Measurements from ENCODE around the gene GID8. TPM values are rescaled to one million over a fixed set of nuclear protein-coding genes. Genes with fewer than 3 reads are reported as not detected.
A peak's percentile ranks its signal among the peaks of the same experiment; 100 is the strongest.

GID8 gene
- total RNA-seq, 1 donor from 2014 or later, result 9.2 TPM

DNA sequence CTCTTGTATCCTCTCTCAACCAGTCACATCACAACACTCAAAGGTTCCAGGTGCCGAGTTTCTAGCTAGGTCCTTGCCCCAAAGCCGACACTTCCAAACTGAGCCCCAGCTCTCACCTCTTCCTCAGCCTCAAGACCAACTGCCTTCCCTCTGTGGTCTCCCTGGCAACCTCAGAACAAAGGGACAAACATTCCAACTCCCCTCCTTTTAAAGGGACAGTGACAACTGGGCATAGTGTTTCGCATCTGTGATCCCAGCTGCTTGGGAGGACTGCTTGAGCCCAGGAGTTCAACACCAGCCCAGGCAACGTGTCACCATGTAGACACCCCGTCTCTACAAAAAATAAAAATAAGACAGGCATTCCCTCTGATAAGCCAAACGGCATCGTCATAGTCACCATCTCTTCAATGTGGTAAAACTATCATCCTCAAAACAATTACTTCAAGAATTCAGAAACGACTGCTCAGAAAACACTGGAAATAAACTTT is 22.9 kb upstream of the GID8 start:
- intact Hi-C loops (cut with DNase I), result no loop called here
- peaks cover 24 to 37% of the 10 kb centered on the region in 2 donors for H3K36me3 ChIP-seq
- TF ChIP-seq, protein P1, sequence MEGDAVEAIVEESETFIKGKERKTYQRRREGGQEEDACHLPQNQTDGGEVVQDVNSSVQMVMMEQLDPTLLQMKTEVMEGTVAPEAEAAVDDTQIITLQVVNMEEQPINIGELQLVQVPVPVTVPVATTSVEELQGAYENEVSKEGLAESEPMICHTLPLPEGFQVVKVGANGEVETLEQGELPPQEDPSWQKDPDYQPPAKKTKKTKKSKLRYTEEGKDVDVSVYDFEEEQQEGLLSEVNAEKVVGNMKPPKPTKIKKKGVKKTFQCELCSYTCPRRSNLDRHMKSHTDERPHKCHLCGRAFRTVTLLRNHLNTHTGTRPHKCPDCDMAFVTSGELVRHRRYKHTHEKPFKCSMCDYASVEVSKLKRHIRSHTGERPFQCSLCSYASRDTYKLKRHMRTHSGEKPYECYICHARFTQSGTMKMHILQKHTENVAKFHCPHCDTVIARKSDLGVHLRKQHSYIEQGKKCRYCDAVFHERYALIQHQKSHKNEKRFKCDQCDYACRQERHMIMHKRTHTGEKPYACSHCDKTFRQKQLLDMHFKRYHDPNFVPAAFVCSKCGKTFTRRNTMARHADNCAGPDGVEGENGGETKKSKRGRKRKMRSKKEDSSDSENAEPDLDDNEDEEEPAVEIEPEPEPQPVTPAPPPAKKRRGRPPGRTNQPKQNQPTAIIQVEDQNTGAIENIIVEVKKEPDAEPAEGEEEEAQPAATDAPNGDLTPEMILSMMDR (IDR thresholded peaks at IDR 0.05), result no peak
- DNase-seq (ENCODE audit: low spot score in 2 of 2), result no peak
- H3K4me1 ChIP-seq, result peaks cover 0 to 53% of the 10 kb centered on the region in 2 donors
- no peak overlapping the region for H3K4me3 ChIP-seq
- no peaks in the 10 kb centered on the region for H3K27me3 ChIP-seq
- H3K9me3 ChIP-seq, result no peaks in the 10 kb centered on the region
- H3K27ac ChIP-seq, result no peak overlapping the region

DNA sequence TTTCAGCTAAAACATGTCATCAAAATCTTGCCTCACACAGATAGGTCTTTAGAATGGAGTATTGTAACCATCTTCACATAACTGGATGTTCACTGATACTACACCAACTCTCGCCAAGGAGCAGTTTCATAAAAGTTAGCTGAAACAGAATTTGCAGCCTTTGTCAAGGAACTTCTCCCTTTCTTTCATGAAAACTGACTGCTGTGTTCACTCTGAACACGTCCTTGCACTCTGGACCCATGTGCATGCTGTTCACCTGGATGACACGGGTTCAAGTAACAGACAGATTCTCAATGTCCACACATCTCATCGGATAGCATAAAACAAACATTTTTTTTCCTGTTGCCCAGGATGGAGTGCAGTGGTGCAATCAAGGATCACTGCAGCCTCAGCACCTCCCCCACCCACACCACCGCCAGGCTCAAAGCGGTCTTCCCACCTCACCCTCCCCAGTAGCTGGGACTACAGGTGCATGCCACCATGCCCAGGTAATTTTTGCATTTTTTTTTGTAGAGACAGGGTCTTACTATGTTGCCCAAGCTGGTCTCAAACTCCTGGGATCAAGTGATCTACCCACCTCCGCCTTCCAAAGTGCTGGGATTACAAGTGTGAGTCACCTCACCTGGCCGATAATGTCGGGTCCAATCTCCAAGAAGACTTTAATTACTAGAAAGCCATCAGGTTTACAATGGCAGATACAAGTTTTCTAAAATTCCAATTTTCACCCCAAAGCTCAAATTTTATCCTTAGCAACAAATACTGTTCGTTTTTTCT is 21.1 kb upstream of the GID8 start:
- intact Hi-C loops (cut with DNase I), result no loop called here
- no peak for DNase-seq (ENCODE audit: low spot score in 2 of 2)
- Histone ChIP-seq H3K36me3 (peaks cover 8 to 18% of the 10 kb centered on the region in 2 donors), H3K4me1 (peaks cover 0 to 71% of the 10 kb centered on the region in 2 donors), H3K27ac (no peak overlapping the region), H3K27me3 (no peaks in the 10 kb centered on the region), H3K9me3 (no peaks in the 10 kb centered on the region), H3K4me3 (peak overlapping the region in 1 of 2 donors; percentile 8)
- TF ChIP-seq, protein P1 (IDR thresholded peaks at IDR 0.05), result no peak

DNA sequence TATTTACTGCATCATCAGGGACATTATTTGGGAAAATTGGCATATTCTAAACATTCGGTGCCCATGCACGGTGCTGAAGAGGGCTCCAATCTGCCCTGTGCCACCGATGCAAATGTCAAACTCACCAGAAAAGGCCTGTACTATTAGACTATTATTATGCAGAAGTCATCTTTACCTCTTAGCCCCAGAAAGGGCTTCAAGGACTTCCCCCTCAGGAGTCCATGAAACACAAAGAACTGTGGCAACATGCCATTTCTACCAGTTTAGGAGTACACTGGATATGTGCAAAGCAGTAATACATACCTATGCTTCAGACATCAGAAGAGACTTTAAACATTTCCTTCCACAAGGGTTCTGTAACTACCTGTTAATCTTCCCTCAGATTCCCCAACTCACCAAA is 20.2 kb upstream of the GID8 start:
- Histone ChIP-seq H3K9me3 (no peaks in the 10 kb centered on the region), H3K4me1 (peaks cover 0 to 78% of the 10 kb centered on the region in 2 donors), H3K27me3 (no peaks in the 10 kb centered on the region), H3K36me3 (peaks cover 4 to 10% of the 10 kb centered on the region in 2 donors), H3K27ac (no peak overlapping the region), H3K4me3 (peak overlapping the region in 1 of 2 donors; percentile 8)
- TF ChIP-seq, protein P1 (IDR thresholded peaks at IDR 0.05), result no peak
- DNase-seq (ENCODE audit: low spot score in 2 of 2), result no peak
- intact Hi-C loops (cut with DNase I), result no loop called here

DNA sequence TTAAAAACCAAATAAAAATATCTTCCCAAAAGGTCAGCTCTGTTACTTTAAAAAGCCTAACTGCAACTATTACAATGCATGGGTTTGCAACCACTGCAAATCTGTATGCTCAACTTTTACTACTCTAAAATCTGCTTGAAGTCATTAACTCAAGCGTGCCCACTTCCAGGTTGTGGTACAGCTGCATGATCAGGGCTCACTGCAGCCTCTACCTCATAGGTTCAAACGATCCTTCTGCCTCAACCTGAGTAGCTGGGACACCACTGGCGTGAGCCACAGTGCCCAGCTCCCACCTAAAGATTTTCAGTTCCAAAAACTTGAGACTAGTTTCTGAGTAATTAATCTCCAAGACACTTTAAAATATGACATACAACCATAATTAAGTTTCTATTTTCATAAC is 19.8 kb upstream of the GID8 start:
- Histone ChIP-seq H3K36me3 (peaks cover 2 to 5% of the 10 kb centered on the region in 2 donors), H3K4me3 (no peak overlapping the region), H3K4me1 (peaks cover 0 to 82% of the 10 kb centered on the region in 2 donors), H3K27ac (no peak overlapping the region), H3K27me3 (no peaks in the 10 kb centered on the region), H3K9me3 (no peaks in the 10 kb centered on the region)
- intact Hi-C loops (cut with DNase I), result no loop called here
- TF ChIP-seq, protein P1 (IDR thresholded peaks at IDR 0.05), result no peak
- DNase-seq (ENCODE audit: low spot score in 2 of 2), result no peak

DNA sequence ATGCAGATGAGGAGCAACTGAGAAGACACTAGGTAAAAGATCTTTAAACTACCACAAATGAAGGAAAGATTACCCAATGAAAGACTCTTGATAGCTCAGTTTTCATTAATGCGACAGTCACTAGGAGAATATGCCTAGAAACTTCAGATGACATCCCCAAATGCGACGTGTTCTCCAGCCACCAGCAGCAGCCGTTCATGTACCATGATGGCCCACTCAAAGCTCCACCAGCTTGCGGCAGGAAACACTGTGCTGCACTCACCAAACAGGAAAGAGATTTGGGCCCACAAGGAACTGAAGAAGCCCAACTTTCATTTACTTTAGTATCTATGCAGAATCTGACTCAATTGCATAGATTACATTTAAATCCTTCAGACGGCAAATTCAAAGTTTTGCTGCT is 19.1 kb upstream of the GID8 start:
- Histone ChIP-seq H3K9me3 (no peaks in the 10 kb centered on the region), H3K27me3 (no peaks in the 10 kb centered on the region), H3K27ac (no peak overlapping the region), H3K4me3 (no peak overlapping the region), H3K36me3 (no peaks in the 10 kb centered on the region), H3K4me1 (peaks cover 0 to 84% of the 10 kb centered on the region in 2 donors)
- intact Hi-C loops (cut with DNase I), result no loop called here
- TF ChIP-seq, protein P1 (IDR thresholded peaks at IDR 0.05), result no peak
- no peak for DNase-seq (ENCODE audit: low spot score in 2 of 2)

All from ascending aorta (tissue), 2 donors.